ENCODE data around the gene RAB3B. TPM values are rescaled to one million over a fixed set of nuclear protein-coding genes. Genes with fewer than 3 reads are reported as not detected.

The RAB3B gene
- total RNA-seq, 4 donors from 2014 or later: 0.02 to 0.04 TPM; not detected in 2

DNA sequence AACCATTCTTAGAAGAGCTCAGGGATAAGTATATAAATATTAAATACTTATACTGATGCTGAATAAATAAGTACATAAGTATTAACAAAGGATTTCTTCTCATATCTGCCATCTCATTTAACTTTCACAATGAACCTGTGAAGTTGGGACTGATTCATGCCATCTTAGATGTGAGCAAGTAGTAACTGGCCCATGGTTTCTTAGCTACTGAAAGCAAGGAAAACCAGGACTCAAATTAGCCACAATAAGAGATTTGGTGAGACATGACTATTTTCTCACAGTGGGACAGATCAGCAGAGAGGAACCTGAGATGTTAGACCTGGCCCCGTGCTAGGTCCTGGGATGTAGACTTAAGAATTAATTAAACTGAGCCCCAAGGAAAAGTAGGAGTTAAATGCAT, 8.2 kb upstream of the RAB3B start:
- intact Hi-C loops (cut with DNase I; ENCODE audit: low total_unique reads): no loop called here
- no peak overlapping the region for H3K4me3 ChIP-seq
- H3K27me3 ChIP-seq: no peaks in the 10 kb centered on the region
- no peaks in the 10 kb centered on the region for H3K36me3 ChIP-seq
- TF ChIP-seq POLR2A (IDR thresholded peaks at IDR 0.05): no peak
- TF ChIP-seq, protein P1, sequence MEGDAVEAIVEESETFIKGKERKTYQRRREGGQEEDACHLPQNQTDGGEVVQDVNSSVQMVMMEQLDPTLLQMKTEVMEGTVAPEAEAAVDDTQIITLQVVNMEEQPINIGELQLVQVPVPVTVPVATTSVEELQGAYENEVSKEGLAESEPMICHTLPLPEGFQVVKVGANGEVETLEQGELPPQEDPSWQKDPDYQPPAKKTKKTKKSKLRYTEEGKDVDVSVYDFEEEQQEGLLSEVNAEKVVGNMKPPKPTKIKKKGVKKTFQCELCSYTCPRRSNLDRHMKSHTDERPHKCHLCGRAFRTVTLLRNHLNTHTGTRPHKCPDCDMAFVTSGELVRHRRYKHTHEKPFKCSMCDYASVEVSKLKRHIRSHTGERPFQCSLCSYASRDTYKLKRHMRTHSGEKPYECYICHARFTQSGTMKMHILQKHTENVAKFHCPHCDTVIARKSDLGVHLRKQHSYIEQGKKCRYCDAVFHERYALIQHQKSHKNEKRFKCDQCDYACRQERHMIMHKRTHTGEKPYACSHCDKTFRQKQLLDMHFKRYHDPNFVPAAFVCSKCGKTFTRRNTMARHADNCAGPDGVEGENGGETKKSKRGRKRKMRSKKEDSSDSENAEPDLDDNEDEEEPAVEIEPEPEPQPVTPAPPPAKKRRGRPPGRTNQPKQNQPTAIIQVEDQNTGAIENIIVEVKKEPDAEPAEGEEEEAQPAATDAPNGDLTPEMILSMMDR (IDR thresholded peaks at IDR 0.05 in 4 of 5, conservative IDR thresholded peaks at IDR 0.05 in 1 of 5): no peak
- H3K27ac ChIP-seq: no peak overlapping the region
- H3K4me1 ChIP-seq: no peaks in the 10 kb centered on the region
- in situ Hi-C loops (cut with MboI; ENCODE audit: low sequenced_read_pairs in 4 of 4): loop anchor here in 1 of 4 donors (5.0 kb wide), 1 partner anchor 96 kb away; no protein-coding TSS in a partner anchor
- no peaks in the 10 kb centered on the region for H3K9me3 ChIP-seq
- no peak for DNase-seq
- no peak for ATAC-seq

DNA sequence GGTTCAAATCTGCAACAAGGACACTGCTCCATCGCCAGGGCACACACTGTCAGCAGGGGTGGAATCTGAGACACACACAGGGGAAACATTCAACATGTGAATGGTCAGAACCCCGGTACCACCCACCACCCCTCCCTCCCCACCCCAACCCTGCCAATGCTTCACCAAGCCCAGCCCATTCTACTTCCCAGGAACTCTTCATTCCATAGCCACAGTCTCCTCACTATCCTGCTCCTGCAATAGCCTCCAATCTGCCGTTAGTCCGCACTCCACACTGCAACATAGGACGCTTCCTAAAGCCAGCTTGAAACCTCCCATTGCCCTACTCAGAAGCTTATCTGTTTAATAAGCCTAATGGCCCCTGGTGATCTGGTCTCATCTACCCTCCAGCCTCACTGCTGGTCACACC, 7.5 kb upstream of the RAB3B start:
- in situ Hi-C loops (cut with MboI; ENCODE audit: low sequenced_read_pairs in 4 of 4): loop anchor here in 1 of 4 donors (5.0 kb wide), 1 partner anchor 96 kb away; no protein-coding TSS in a partner anchor
- intact Hi-C loops (cut with DNase I; ENCODE audit: low total_unique reads): no loop called here
- DNase-seq (no peak), ATAC-seq (no peak)
- H3K4me1 ChIP-seq: no peaks in the 10 kb centered on the region
- TF ChIP-seq, protein P1 (IDR thresholded peaks at IDR 0.05 in 4 of 5, conservative IDR thresholded peaks at IDR 0.05 in 1 of 5): no peak
- no peak for TF ChIP-seq POLR2A (IDR thresholded peaks at IDR 0.05)
- H3K27ac ChIP-seq: no peak overlapping the region
- no peaks in the 10 kb centered on the region for H3K9me3 ChIP-seq
- H3K4me3 ChIP-seq: no peak overlapping the region
- no peaks in the 10 kb centered on the region for H3K36me3 ChIP-seq
- peaks cover 3 to 6% (median 5%) of the 10 kb centered on the region in 3 donors for H3K27me3 ChIP-seq

DNA sequence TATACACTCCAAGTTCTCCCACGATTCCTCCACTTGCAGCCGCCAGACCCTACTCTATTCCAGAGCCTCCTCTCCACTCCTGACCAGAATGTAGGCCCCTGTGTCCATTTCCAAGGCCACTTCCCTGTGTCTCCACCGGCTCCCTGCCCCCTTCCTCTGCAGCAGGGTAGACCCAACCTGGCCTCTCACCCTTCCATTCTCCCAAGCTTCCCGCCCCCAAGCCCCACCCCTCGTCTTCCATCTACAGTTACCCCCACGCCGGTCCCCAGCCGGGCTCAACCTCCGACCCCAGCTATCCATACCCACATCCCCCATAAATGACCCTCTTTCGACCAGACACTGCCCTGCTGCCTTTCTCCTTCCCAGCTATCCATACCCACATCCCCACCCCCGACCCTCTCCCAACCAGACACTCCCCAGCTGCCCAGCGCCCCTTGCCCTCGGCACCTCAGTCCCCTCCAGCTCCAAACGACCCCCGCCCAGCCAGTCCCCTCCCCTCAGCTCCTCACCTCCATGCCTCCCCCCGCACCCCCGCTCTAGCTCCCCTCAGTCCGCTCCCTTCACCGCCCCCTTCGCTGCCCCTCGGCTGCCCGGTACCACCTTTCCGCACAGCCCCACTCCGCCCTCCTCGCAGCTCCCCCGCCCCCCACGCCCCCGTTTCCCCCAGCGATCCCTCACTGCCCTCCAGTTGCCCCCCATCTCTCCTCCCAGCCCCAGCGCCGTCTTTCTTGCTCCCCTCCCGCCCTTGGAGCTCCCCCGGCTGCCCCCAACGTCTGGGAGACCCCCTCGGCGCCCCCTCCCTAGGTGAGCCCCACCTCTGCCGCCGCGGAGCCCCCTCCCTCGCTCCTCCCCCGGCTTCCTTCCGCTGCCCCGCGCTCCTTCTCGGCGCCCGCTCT, 670 bp downstream of the RAB3B start:
- DNase-seq (no peak), ATAC-seq (no peak)
- H3K9me3 ChIP-seq: no peaks in the 10 kb centered on the region
- in situ Hi-C loops (cut with MboI; ENCODE audit: low sequenced_read_pairs in 4 of 4): no loop called here
- no peaks in the 10 kb centered on the region for H3K36me3 ChIP-seq
- peaks cover 38 to 42% (median 40%) of the 10 kb centered on the region in 3 donors for H3K27me3 ChIP-seq
- peak overlapping the region in 3 of 4 donors; percentile 36 to 50 (median 37) for H3K4me3 ChIP-seq
- no peaks in the 10 kb centered on the region for H3K4me1 ChIP-seq
- H3K27ac ChIP-seq: no peak overlapping the region
- intact Hi-C loops (cut with DNase I; ENCODE audit: low total_unique reads): no loop called here
- no peak for TF ChIP-seq POLR2A (IDR thresholded peaks at IDR 0.05)
- TF ChIP-seq, protein P1 (IDR thresholded peaks at IDR 0.05 in 4 of 5, conservative IDR thresholded peaks at IDR 0.05 in 1 of 5): no peak

- TF ChIP-seq, protein P1 (IDR thresholded peaks at IDR 0.05 in 4 of 5, conservative IDR thresholded peaks at IDR 0.05 in 1 of 5): no peak
- TF ChIP-seq POLR2A (IDR thresholded peaks at IDR 0.05): no peak
- no peak for DNase-seq
- no peak for ATAC-seq
- Histone ChIP-seq H3K27ac (no peak overlapping the region), H3K36me3 (no peaks in the 10 kb centered on the region), H3K27me3 (peaks cover 35 to 39% (median 39%) of the 10 kb centered on the region in 3 donors), H3K4me3 (no peak overlapping the region), H3K9me3 (no peaks in the 10 kb centered on the region), H3K4me1 (no peaks in the 10 kb centered on the region)
- intact Hi-C loops (cut with DNase I; ENCODE audit: low total_unique reads): no loop called here
- in situ Hi-C loops (cut with MboI; ENCODE audit: low sequenced_read_pairs in 4 of 4): no loop called here
Observed at GRCh38 chr1:51988254-51988653, 2.2 kb downstream of the RAB3B start.
